Body of pancreas (tissue), 4 donors: ENCODE measurements around the gene NRBF2. TPM values are rescaled to one million over a fixed set of nuclear protein-coding genes. Genes with fewer than 3 reads are reported as not detected.
"Not testable (repeated sequence)": the region's sequence is repeated elsewhere in the genome, so short reads cannot be mapped to it uniquely, and the experiment has no call there.

ENCODE experiments used
- ATAC-seq: fragments of 150-250 bp; one replicate; pipeline ENCODE4 v1.9.1; 2016
- DNase-seq, 4 donors: peaks; one replicate each; pipeline ENCODE4 v3.0.0-alpha.2; 2019
- H3K27ac ChIP-seq, 4 donors: fragments of 200-600 bp; sonication (generic); 1 replicate in 3 of 4; 2 replicates in 1 of 4; pipeline versions ENCODE4 v1.5.1 to v1.6.1; 2016 to 2019; ENCODE audit warnings: mild to moderate bottlenecking in 1 of 4, mixed read lengths in 1 of 4, moderate library complexity in 1 of 4
- H3K27me3 ChIP-seq, 2 donors: fragments of 200-600 bp; sonication (generic); one replicate each; pipeline ENCODE4 v1.6.0; 2016; ENCODE audit warnings: mild to moderate bottlenecking in 1 of 2
- H3K36me3 ChIP-seq, 2 donors: fragments of 200-600 bp; sonication (generic); replicated peaks in 1 of 2; 2 replicates each; pipeline ENCODE4 v1.5.1; 2016; ENCODE audit warnings: low read depth in 2 of 2; ENCODE audit not compliant: insufficient read depth in 1 of 2
- H3K4me1 ChIP-seq: fragments of 200-600 bp; sonication (generic); one replicate; pipeline ENCODE4 v1.6.0; 2016
- H3K4me3 ChIP-seq, 2 donors: fragments of 200-600 bp; sonication (generic); 1 replicate in 1 of 2; 2 replicates in 1 of 2; pipeline ENCODE4 v1.5.1; 2016 to 2019
- H3K9me3 ChIP-seq, 3 donors: fragments of 200-600 bp; sonication (generic); 1 replicate in 2 of 3; 2 replicates in 1 of 3; pipeline ENCODE4 v1.5.1; 2016
- POLR2A ChIP-seq, 3 donors: fragments of 450-650 bp; IDR thresholded peaks; one replicate each; pipeline ENCODE4 v1.6.1; 2016; ENCODE audit warnings: antibody characterized with exemption in 3 of 3, mild to moderate bottlenecking in 2 of 3
- WGBS, 2 donors: methylation state at CpG; one replicate each; pipeline ENCODE4 v1.1.5; 2017; 5-methylcytosine and 5-hydroxymethylcytosine counted together
- intact Hi-C: fragments of 100-400 bp; cut with DNase I; formaldehyde crosslinking; loops from one replicate; pipeline ENCODE4 v1.15.1; 2023
- total RNA-seq, 2 donors: library from RNA; depleted of rRNA; stranded (reverse); fragments of >200 nt; gene quantifications; one replicate each; pipeline ENCODE4 v1.1.0, GENCODE V29; 2016
- TF ChIP-seq, protein P1 (sequence below), 7 experiments: fragments of 450-650 bp in 4 of 7; fragments of 200-600 bp in 3 of 7; sonication (generic) in 3 of 7; IDR thresholded peaks; one replicate each; pipeline ENCODE4 v1.5.1; 2016 to 2019; ENCODE audit warnings: antibody characterized with exemption in 7 of 7

The NRBF2 gene
- 1 to 10 TPM; 7.5 to 9.2 TPM for total RNA-seq

DNA sequence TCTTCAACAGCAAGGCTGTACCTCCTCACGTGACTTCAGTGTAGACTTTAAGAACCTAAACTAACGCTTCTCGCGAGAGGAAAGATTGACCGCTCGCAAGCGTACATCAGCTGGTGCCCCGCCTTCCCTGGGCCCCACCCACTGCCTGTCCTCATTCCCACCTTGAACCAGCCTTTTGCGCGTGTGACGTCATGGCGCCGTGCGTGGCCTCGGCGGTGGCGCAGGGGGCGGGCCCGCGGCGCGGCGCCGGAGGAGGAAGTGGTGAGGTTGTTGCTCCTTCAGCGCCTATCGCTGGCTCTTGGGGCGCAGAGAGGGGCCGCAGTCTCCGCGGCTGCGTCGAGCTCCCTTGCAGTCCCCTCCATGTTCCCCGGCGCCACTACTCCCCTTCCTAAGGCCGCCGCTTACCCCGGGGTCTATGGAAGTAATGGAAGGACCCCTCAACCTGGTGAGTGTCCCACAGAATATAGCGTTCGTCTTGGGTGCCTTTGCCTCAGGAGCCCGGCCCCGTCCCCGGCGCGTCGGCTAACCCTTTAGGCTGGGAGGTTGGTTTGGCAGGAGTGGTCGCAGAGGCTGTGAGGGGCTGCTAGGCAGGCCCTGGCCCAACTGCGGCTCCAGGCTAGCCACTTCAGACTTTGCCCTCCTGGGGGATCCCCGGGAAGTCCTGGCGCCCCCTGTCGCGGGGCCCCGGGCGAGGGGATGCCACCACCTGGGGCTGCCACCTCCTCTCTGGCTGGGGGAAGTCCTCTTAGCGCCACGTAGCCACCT, at the start of gene NRBF2:
TSS of gene NRBF2 (plus strand) at position 273 of the 765 bp plus-strand sequence. CDS start at position 416, 143 bp downstream.
- Histone ChIP-seq H3K9me3 (no peaks in the 10 kb centered on the region), H3K4me3 (peak within 1 kb of the TSS; percentile 80 to 89), H3K36me3 (no peaks in the 10 kb centered on the region), H3K27me3 (no peaks in the 10 kb centered on the region), H3K4me1 (peaks cover 28% of the 10 kb centered on the region), H3K27ac (peak within 1 kb of the TSS; percentile 84 to 96 (median 90))
- intact Hi-C loops: loop anchor here (10.0 kb wide), 1 partner anchor 318 kb away; the partner anchor contains the start of gene EGR2
- WGBS, 2 donors: 0% methylated on average over 19 to 55 of the region's 55 CpGs
- DNase-seq: peak; percentile 98 to 99 (median 99)
- ATAC-seq: peak; percentile 99
- peak; percentile 90 to 98 (median 98) for TF ChIP-seq POLR2A (IDR thresholded peaks at IDR 0.05)
- TF ChIP-seq, protein P1, sequence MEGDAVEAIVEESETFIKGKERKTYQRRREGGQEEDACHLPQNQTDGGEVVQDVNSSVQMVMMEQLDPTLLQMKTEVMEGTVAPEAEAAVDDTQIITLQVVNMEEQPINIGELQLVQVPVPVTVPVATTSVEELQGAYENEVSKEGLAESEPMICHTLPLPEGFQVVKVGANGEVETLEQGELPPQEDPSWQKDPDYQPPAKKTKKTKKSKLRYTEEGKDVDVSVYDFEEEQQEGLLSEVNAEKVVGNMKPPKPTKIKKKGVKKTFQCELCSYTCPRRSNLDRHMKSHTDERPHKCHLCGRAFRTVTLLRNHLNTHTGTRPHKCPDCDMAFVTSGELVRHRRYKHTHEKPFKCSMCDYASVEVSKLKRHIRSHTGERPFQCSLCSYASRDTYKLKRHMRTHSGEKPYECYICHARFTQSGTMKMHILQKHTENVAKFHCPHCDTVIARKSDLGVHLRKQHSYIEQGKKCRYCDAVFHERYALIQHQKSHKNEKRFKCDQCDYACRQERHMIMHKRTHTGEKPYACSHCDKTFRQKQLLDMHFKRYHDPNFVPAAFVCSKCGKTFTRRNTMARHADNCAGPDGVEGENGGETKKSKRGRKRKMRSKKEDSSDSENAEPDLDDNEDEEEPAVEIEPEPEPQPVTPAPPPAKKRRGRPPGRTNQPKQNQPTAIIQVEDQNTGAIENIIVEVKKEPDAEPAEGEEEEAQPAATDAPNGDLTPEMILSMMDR (IDR thresholded peaks at IDR 0.05): peak in 3 of 7 experiments; percentile 3 to 24 (median 6)

DNA sequence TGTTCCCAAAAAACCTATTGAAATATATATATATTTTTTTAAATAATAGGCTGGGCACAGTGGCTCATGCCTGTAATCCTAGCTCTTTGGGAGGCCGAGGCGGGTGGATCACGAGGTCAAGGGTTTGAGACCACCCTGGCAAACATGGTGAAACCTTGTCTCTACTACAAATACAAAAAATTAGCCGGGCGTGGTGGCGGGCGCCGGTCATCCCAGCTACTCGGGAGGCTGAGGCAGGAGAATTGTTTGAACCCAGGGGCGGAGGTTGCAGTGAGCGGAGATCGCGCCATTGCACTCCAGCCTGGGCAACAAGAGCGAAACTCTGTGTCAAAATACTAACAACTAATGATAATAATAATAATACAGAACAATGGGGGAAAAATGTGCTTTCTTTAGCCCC, 49.7 kb upstream of the NRBF2 start:
- WGBS, 2 donors: 76 to 84% methylated on average over 14 of the region's 14 CpGs
- not testable (repeated sequence) for H3K27ac ChIP-seq, H3K27me3 ChIP-seq, H3K36me3 ChIP-seq, H3K9me3 ChIP-seq, H3K4me1 ChIP-seq, H3K4me3 ChIP-seq, DNase-seq, ATAC-seq
- intact Hi-C loops: loop anchor here (10.0 kb wide), 1 partner anchor 489 kb away; no protein-coding TSS in a partner anchor

DNA sequence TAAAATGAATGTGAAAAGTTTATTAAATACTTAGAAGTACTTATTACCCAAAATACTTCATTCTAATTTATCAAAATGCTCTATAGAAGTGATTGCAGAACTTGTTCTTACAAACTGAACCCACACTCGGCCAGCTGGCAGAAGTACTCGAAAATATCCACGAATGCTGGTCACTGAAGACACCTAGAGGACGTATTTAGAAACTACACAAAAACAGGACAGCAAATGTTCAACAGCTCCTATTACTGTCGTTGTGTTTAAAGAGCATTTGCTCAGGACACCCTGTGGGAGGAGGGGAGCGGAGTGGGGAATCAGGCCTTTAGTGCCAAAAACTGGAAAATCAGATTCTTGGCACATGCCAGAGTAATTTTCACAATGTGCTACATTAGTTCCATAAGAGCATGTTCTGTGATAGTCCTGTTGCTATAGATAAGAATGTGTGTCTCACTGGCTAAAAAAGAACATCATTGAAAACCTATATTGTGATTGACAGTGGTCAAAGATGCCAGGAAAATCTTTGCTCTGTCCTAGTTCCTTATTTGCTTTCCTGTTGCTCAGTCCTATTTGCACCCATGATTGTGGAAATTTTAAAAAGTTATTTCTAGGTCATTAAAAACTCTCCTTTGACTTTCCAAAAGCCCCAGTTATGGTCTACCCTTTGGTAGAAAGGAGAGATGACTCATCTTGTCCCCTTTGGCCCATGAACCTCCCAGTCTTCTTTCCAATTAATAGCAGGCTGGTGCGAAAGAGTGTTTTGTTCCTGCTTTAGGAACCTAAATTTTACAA, 49.0 kb upstream of the NRBF2 start:
- H3K4me3 ChIP-seq: no peak overlapping the region
- DNase-seq (peak; percentile 46 to 72 (median 67)), ATAC-seq (peak; percentile 90)
- no peak overlapping the region for H3K27ac ChIP-seq
- no peaks in the 10 kb centered on the region for H3K4me1 ChIP-seq
- intact Hi-C loops: loop anchor here (10.0 kb wide), 1 partner anchor 489 kb away; no protein-coding TSS in a partner anchor
- no peaks in the 10 kb centered on the region for H3K27me3 ChIP-seq
- no peak for TF ChIP-seq POLR2A (IDR thresholded peaks at IDR 0.05)
- TF ChIP-seq, protein P1 (IDR thresholded peaks at IDR 0.05): peak; percentile 13 to 85 (median 72)
- no peaks in the 10 kb centered on the region for H3K36me3 ChIP-seq
- H3K9me3 ChIP-seq: no peaks in the 10 kb centered on the region
- 11 to 14% methylated on average over 7 of the region's 7 CpGs for WGBS, 2 donors

DNA sequence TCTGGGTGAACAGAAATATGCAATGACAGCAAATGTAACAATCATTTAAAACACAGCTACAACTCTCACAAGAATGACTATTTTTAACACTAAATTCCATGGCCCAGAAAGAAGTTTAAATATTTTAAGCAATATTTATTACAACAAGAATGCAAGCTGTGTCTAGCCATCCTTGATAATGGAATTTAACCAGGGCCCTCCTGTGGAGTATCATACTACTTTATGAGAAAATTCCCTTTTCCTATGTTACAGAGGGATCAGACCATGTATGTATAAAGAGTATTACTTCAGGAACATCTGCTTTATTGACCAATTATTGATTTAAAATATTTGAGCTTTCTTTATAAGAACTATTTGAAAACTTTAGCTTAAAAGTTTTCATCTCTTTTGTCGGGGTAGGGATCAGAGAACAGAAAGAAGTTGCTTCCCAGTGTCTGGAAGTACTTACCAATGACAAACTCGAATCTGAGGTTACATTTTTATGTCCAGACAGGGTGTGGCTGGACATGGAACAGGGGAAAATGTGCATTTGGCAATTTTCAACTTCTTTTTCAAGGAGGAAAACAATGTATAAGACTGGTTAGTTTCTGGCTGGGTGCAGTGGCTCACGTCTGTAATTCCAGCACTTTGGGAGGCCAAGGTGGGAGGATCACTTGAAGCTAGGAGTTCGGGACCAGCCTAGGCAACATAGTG, 48.3 kb upstream of the NRBF2 start:
- Histone ChIP-seq H3K4me1 (no peaks in the 10 kb centered on the region), H3K9me3 (no peaks in the 10 kb centered on the region), H3K27me3 (no peaks in the 10 kb centered on the region), H3K4me3 (no peak overlapping the region), H3K36me3 (no peaks in the 10 kb centered on the region), H3K27ac (no peak overlapping the region)
- intact Hi-C loops: loop anchor here (10.0 kb wide), 1 partner anchor 490 kb away; no protein-coding TSS in a partner anchor
- WGBS, 2 donors: 34 to 42% methylated on average over 4 of the region's 4 CpGs
- TF ChIP-seq, protein P1 (IDR thresholded peaks at IDR 0.05): no peak
- no peak for TF ChIP-seq POLR2A (IDR thresholded peaks at IDR 0.05)
- DNase-seq (no peak), ATAC-seq (no peak)
